ENCODE measurements around the gene CCNY.

The CCNY gene

GRCh38 chr10:35562427-35562826 lies 226.1 kb downstream of the CCNY start:
- Histone ChIP-seq H4K20me1 (ENCODE audit: insufficient read depth, low read length, poor library complexity, severe bottlenecking) (no peaks in the 10 kb centered on the region), H3K36me3 (ENCODE audit: insufficient read depth, low read length) (peaks cover 46% of the 10 kb centered on the region; the same call in 1 of the 2 replicates), H3K79me2 (ENCODE audit: insufficient read depth, low read length) (no peaks in the 10 kb centered on the region), H3K9ac (ENCODE audit: low read depth, low read length, poor library complexity, severe bottlenecking) (no peak overlapping the region), H3K4me2 (ENCODE audit: low read depth, low read length, poor library complexity, severe bottlenecking) (no peak overlapping the region), H3K27me3 (ENCODE audit: insufficient read depth, low read length, poor library complexity, severe bottlenecking) (no peaks in the 10 kb centered on the region), H3F3A (ENCODE audit: low read depth) (no peaks in the 10 kb centered on the region), H3K4me1 (ENCODE audit: insufficient read depth, low read length, poor library complexity, severe bottlenecking) (peaks cover 12% of the 10 kb centered on the region), H3K9me2 (replicated peaks; ENCODE audit: low read depth, low read length) (no peaks in the 10 kb centered on the region), H3K9me3 (ENCODE audit: insufficient read depth, low read depth, low read length) (no peaks in the 10 kb centered on the region), H2AFZ (ENCODE audit: low read length) (no peak overlapping the region), H3K4me3 (ENCODE audit: low read length, poor library complexity, severe bottlenecking) (no peak overlapping the region)
- TF ChIP-seq EZH2phosphoT487 (IDR thresholded peaks at IDR 0.05; ENCODE audit: borderline replicate concordance) (no peak), CTCF (conservative IDR thresholded peaks at IDR 0.05; ENCODE audit: low read length) (no peak)

GRCh38 chr10:35563261-35563891 lies 227.1 kb downstream of the CCNY start:
- Histone ChIP-seq H3K9me2 (replicated peaks; ENCODE audit: low read depth, low read length) (no peaks in the 10 kb centered on the region), H3K36me3 (ENCODE audit: insufficient read depth, low read length) (peaks cover 54% of the 10 kb centered on the region; the same call in 1 of the 2 replicates), H3K4me3 (ENCODE audit: low read length, poor library complexity, severe bottlenecking) (no peak overlapping the region), H3K9me3 (ENCODE audit: insufficient read depth, low read depth, low read length) (no peaks in the 10 kb centered on the region), H3K4me2 (ENCODE audit: low read depth, low read length, poor library complexity, severe bottlenecking) (no peak overlapping the region), H3K27me3 (ENCODE audit: insufficient read depth, low read length, poor library complexity, severe bottlenecking) (no peaks in the 10 kb centered on the region), H3F3A (ENCODE audit: low read depth) (no peaks in the 10 kb centered on the region), H3K79me2 (ENCODE audit: insufficient read depth, low read length) (no peaks in the 10 kb centered on the region), H3K4me1 (ENCODE audit: insufficient read depth, low read length, poor library complexity, severe bottlenecking) (peaks cover 12% of the 10 kb centered on the region), H3K9ac (ENCODE audit: low read depth, low read length, poor library complexity, severe bottlenecking) (no peak overlapping the region), H2AFZ (ENCODE audit: low read length) (no peak overlapping the region), H4K20me1 (ENCODE audit: insufficient read depth, low read length, poor library complexity, severe bottlenecking) (no peaks in the 10 kb centered on the region)
- peak; percentile 99 for TF ChIP-seq CTCF (conservative IDR thresholded peaks at IDR 0.05; ENCODE audit: low read length)
- TF ChIP-seq EZH2phosphoT487 (IDR thresholded peaks at IDR 0.05; ENCODE audit: borderline replicate concordance) = no peak

- peak overlapping the region; percentile 25 for H3K9ac ChIP-seq (ENCODE audit: low read depth, low read length, poor library complexity, severe bottlenecking)
- no peak overlapping the region for H3K4me3 ChIP-seq (ENCODE audit: low read length, poor library complexity, severe bottlenecking)
- H3K36me3 ChIP-seq (ENCODE audit: insufficient read depth, low read length) = peaks cover 63% of the 10 kb centered on the region; the same call in 1 of the 2 replicates
- no peaks in the 10 kb centered on the region for H3K27me3 ChIP-seq (ENCODE audit: insufficient read depth, low read length, poor library complexity, severe bottlenecking)
- H3K4me2 ChIP-seq (ENCODE audit: low read depth, low read length, poor library complexity, severe bottlenecking) = peak overlapping the region; percentile 27
- no peaks in the 10 kb centered on the region for H3K79me2 ChIP-seq (ENCODE audit: insufficient read depth, low read length)
- H3K4me1 ChIP-seq (ENCODE audit: insufficient read depth, low read length, poor library complexity, severe bottlenecking) = peaks cover 12% of the 10 kb centered on the region
- H3K9me2 ChIP-seq (replicated peaks; ENCODE audit: low read depth, low read length) = no peaks in the 10 kb centered on the region
- H4K20me1 ChIP-seq (ENCODE audit: insufficient read depth, low read length, poor library complexity, severe bottlenecking) = no peaks in the 10 kb centered on the region
- no peaks in the 10 kb centered on the region for H3K9me3 ChIP-seq (ENCODE audit: insufficient read depth, low read depth, low read length)
- no peak overlapping the region for H2AFZ ChIP-seq (ENCODE audit: low read length)
- H3F3A ChIP-seq (ENCODE audit: low read depth) = no peaks in the 10 kb centered on the region
- TF ChIP-seq CTCF (conservative IDR thresholded peaks at IDR 0.05; ENCODE audit: low read length) (no peak), EZH2phosphoT487 (IDR thresholded peaks at IDR 0.05; ENCODE audit: borderline replicate concordance) (no peak)
Measured at GRCh38 chr10:35564341-35564968, 228.1 kb downstream of the CCNY start.

All from Loucy (cell line).